Stimulated activated CD8-positive, alpha-beta memory T cell treated with anti-CD3 and anti-CD28 coated beads, Interleukin-4, amount 100 ng/mL, for 4 hours (primary cell): ENCODE results near the gene CCDC87.
"Not testable (repeated sequence)": the region's sequence is repeated elsewhere in the genome, so short reads cannot be mapped to it uniquely, and the experiment has no call there.

Experiments used
- DNase-seq, 2 donors: peaks; one replicate each; pipeline ENCODE4 v3.0.0-alpha.2; 2020; ENCODE audit warnings: low read depth in 2 of 2, low spot score in 1 of 2

The CCDC87 gene

DNA sequence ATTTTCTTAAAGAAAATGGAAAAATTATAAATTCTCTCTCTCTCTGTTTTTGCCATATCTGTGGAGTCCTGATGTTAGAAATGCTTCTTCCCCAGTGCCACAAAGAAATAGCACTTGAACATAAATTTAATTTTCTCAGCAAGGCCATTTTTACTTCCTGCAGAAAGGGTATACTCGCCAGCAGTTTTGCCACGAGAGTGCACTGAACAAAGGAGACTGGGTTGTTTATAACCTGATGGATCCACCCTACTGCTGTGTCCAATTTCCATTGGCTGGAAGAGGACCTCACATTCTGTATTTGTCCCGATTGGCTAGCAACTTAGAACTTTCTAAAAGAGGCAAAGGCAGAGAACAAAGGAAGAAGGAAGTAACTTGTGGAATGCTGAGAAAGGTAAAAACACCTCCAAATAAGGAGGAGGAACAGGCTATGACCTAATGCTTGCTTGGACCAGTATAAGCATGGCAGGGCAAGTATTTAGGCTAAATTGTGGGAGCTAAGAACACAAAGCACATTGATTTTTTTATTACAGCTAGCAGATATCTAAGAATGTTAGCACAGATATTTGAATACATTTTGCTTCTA lies 10.2 kb downstream of the CCDC87 start:
- DNase-seq, result not testable (repeated sequence)

DNA sequence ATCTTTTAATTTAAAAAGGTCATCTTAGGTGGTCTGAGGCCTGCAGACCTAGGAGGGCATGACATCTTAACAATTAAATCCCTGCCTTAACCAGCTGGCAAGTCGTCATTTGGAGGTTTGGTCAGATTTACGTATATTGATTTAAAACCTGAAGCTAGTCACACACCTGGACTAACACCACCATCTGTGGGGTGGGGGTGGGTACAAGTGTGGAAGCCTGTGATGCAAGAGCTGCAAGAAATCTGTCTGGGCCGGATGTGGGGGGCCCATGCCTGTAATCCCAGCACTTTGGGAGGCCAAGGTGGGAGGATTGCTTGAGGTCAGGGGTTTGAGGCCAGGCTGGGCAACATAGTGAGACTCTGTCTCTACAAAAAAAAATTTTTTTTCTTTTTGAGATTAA lies 11.6 kb downstream of the CCDC87 start:
- no peak for DNase-seq

DNA sequence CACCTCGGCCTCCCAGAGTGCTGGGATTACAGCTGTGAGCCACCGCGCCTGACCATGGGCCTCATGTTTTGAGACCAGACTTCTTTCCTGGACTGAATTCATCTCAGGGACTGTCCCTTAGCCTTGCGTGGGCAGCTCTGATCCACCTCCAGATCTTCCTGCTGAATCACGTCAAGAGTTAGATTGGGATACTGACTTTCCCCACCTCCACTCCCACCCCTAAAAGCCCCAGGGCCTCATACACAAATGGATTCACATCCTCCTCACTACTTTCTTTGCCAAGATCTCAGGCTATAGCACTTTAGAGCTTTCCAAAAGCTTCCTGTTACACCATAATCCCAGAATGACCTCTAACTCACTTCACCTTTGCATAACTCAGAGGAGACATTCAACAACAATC lies 12.1 kb downstream of the CCDC87 start:
- DNase-seq, result no peak

DNA sequence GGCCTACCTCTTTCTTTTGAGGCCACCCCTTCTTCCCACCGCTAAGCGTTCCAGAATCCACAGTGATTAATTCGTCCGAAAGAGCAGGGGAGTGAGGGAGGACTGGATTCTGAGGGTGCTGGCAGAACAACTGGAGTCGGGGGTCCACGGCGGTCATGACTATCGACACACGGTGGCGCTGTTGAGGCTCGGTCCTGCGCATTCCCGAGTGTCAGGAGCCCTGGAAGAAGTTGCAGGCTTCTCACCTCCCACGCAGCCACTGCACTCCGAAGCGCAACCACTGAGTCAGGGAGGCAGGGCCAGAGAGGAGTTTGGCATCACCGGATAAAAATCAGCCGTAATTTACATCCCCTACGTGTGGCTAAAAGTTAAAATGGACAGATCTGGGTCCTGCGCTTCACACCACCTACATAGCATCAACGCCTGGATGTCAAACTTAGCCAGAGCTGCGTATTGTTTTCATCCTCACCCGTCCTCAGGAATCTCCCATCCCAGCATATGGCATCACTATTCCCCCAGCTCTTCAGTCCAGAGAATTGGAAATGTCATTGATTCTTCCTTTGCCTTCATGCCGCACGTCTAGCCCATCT lies 13.8 kb downstream of the CCDC87 start:
- peak; percentile 49 to 67 for DNase-seq

DNA sequence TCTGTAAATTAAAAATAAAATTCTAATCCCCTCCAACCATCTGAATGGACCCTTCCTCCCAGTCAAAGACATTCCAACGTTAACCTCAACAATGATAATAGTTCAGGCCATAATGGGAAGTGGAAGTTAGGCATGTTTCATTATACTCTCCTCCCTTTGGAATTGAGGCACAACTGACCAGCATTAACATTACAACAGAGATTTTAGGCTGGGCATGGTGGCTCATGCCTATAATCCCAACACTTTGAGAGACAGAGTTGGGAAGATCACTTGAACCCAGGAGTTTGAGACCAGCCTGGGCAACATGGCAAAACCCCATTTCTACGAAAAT lies 22.0 kb downstream of the CCDC87 start:
- DNase-seq, result no peak

DNA sequence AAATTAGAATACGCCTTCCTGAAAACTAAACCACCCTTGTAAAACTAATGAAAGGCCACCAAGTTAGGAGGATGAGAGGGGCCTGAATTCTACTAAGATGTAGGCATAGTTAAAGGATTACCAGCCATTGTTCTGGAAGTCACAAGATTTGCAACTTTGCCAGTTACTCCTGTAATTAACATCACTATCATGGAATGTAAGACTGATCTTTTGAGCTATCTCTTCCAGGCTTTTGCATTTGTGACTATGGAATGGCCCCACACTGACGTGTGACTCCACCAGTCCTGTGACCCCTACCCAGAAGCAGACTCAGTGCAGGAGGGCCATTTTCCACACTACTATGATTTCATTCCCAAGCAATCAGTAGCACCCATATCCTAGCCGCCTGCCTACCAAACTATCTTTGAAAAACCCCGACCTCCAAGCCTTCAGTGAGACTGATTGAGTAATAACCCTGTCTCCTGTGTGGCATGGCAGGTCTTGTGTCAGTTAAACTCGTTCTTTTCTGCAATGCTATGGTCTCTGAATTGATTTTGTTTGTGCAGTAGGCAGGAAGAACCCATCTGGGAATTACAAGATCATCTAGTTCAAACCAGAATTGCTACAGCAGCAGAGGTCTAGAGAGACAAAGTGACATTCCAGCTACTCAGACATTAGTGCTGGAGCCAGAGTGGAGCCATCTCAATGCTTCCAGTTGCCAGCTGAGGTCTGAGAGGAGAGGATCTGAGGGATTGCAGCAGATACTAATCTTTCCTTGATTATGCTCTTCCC lies 22.6 kb downstream of the CCDC87 start:
- DNase-seq, result no peak

DNA sequence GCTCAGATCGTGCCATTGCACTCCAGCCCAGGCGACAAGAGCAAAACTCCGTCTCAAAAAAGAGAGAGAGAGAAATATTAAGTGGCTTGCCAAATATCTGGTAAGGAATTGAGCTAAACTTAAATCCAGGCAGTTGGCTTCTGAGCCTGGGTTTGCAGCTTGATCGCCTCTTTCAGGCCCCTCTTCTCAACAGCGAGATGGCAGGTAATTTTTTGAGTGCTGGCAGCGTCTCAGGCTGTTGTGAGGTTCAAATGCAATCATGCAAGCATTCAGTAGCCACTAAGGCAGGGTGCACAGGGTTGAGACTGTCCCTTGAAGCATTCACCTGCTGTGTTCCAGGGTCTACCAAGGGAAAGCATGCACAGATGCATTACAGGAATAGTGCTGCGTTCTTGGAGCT lies 23.8 kb downstream of the CCDC87 start:
- no peak for DNase-seq

DNA sequence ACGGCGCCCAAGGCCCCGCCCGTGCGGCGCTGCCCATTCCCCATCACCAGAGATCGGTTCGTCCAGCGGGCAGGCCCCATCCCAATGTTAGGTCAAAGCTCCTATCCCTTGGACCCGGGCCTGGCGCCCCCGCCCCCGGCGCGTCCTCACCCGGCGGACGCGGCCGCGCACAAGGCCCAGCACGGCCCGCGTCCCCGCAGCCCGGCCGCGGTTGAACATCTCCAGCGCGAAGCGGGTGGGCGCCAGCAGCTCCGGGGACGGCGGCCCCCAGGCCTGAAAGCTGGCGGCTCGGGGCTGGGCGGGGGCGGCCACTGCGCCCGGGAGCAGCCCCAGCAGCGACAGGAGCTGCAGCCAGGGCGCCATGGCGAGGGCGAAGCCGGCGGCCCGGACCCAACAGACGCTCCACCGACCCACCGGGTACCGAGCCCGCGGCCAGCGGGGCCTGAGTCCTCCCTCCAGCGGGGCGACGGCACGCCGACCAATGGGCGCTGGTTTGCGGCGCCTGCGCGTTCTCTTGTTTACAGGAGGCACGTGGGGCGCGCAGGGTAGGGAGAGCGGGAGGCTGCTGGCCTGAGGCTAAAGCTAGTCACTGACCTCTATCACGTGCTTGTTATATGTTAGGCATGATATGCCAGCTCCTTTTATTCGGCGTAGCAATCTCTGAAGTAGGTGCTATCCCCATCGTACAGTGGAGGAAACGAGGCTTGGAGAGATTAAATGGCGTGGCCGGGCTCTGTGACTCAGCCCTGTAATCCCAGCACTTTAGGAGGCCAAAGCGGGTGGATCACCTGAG lies 24.5 kb downstream of the CCDC87 start, which contains the start of gene CTSF:
Gene CTSF, minus strand, starts transcription at position 483 of the 793 bp plus-strand sequence. Its CDS starts 120 bp downstream, at position 363.
- peak; percentile 31 to 60 for DNase-seq

DNA sequence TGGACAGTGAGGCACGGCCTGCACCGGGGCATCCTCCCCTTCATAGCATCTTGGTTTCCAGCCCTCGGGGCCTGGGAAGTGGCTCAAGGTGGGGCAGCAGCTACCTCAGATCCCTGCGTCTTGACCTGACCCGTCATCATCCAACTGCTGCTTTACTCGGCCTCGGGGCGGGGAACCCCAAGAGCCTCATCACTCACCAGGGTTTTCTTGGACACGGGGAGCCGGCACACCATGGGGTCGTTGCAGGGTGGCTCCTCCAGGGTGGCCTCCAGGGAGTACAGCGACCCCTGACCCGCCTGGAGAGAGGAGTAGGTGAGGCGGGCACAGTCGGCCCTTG lies 25.1 kb downstream of the CCDC87 start:
- no peak for DNase-seq

DNA sequence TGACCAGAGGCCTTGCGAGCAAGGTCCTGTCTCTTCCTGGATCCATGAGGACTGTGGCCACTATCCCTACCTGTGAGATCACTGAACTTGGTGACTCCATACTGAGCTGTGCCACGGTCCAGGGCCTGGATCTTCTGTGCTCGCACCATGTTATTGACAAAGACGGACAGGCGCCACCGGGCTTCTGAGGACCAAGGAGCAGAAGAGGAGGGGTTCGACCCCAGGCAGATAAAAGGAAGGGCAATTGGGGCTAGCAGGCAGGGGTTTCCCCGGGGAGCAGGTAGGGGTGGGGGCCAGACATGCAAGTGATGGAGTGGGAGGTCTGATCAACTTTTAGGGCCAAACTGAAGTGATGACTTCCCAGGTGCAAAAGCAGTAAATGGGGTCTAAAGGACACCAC lies 26.6 kb downstream of the CCDC87 start:
- DNase-seq, result no peak

DNA sequence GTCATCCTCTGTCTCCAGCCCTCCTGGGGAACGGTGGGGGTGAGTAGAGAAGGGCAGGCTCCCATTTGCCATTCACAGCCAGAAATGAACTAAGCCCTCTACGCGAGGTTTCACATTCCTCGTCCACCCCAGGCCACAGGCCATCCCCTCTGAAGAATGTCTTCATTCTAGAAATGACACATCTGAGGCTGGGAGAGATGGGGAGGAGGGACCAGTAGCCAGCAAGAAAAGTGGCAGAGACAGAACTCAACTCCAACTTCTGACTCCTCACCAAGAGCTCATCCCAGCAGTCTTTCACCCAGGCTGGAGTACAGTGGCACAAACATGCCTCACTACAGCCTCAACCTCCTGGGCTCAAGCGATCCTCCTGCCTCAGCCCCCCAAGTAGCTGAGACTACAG lies 27.9 kb downstream of the CCDC87 start:
- no peak for DNase-seq

DNA sequence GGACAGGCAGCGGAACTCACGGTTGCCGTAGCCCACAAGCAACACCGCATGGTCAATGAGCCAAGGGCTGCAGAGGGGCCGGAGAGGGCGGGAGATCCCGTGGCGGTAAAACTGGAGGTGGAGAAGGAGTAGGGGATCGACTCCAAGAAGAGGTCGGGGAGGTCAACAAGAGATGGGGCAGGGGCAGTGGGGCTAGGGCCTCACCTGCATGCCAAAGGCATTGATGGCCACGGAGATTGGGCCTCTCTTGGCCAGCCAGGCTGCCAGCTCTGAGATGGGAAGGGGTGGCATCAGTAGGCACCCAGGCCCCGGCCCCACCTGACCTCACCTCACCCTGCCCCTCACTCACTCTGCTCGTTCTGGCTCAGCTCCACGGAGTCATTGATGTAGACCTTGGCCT lies 28.3 kb downstream of the CCDC87 start:
- no peak for DNase-seq

DNA sequence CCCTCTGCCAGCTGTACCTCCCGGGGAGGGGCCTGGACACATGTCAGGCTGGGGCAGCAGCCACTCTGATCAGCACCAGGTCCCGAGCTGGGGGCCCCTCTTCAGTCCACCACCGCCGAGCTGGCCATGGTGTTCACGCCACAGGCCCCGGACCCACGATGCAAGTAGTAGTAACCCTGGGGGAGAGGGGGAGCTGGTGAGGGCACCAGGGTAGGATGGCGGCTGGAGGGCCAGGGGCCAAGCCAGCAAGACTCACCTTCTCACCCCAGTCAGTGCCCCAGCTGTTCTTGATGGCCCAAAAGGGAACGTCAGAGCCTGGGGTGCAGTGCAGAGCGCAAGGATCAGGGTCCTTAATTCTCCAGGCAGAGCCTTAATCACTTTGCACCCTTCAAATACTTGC lies 29.0 kb downstream of the CCDC87 start:
- DNase-seq, result no peak

DNA sequence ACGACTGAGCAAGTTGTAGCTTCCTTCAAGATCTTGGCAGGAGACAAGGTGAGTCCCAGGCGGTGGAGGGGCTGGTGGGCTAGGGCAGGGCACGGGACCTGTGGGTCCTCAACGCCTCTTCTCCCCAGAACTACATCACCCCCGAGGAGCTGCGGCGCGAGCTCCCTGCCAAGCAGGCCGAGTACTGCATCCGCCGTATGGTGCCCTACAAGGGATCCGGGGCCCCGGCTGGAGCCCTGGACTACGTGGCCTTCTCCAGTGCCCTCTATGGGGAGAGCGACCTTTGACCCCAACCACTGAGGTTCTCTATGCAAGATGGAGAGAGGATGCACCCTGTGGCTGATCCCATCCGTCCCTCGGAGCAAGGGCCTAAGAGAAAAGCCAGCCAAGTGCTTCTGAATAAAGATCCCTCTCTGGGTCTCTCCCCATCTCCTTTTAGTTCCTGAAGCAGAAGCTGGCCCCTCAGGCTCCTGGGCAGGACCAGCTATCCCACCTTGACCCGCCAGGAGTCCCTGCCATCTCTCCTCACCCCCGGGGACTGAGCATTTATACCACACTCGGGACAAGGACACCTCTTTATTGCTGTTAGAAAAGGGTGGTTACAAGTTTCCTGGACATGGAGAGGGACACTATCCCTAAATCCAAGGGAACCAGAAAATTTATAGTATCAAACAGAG lies 29.8 kb downstream of the CCDC87 start:
- no peak for DNase-seq

DNA sequence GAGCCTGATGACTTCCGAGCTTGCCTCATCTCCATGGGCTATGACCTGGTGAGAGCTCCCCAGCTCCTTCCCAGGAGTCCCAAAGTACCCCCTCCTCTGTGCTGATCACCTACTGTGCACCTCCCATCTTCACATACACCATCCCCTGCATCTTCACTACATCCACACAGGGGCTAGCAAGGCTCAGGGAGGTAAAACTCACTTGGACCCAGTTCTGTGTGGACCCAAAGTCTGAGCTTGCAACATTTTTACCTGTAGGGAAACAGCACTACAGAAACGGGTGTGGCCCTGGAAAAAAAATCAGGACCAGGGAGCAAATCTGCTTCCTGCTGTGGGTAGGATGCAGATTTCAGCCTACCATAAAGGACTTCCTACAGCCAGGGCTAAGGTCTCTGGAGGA lies 30.6 kb downstream of the CCDC87 start:
- DNase-seq, result no peak

DNA sequence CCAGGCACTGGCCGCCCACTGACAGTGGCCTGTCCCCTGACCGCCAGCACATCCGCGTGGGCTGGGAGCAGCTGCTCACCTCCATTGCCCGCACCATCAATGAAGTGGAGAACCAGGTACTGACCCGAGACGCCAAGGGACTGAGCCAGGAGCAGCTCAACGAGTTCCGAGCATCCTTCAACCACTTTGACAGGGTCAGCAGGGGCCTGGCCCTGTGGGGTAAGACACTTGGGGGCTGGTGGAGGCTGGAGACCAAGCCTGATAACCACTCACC lies 31.0 kb downstream of the CCDC87 start:
- DNase-seq, result no peak

DNA sequence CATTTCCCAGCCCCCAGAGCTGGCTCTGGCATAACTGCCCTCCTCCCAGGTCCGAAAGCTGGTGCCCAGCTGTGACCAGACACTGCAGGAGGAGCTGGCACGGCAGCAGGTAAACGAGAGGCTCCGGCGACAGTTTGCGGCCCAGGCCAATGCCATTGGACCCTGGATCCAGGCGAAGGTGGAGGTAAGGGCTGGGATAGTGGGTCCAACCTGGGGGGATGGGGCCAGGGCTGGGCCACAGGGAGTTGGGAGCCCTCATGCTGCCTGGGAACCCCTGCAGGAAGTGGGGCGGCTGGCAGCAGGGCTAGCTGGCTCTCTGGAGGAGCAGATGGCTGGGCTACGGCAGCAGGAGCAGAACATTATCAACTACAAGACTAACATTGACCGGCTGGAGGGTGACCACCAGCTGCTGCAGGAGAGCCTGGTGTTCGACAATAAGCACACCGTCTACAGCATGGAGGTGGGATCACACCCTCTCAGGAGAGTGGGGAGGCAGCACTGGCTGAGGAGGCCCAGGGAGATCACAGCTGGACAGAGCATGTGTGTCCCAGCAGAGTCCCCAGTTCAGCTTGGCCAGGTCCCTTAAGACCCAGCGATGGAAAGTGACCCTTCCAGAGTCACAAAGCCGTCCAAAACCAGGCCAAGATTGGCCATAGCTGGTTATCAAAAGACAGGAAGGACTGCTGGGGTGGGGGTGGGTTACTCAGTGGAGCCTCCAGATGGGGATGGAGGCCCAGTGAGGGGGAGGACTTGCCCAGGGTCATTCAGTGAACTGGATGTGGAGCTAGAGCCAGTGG lies 31.5 kb downstream of the CCDC87 start:
- DNase-seq, result no peak

DNA sequence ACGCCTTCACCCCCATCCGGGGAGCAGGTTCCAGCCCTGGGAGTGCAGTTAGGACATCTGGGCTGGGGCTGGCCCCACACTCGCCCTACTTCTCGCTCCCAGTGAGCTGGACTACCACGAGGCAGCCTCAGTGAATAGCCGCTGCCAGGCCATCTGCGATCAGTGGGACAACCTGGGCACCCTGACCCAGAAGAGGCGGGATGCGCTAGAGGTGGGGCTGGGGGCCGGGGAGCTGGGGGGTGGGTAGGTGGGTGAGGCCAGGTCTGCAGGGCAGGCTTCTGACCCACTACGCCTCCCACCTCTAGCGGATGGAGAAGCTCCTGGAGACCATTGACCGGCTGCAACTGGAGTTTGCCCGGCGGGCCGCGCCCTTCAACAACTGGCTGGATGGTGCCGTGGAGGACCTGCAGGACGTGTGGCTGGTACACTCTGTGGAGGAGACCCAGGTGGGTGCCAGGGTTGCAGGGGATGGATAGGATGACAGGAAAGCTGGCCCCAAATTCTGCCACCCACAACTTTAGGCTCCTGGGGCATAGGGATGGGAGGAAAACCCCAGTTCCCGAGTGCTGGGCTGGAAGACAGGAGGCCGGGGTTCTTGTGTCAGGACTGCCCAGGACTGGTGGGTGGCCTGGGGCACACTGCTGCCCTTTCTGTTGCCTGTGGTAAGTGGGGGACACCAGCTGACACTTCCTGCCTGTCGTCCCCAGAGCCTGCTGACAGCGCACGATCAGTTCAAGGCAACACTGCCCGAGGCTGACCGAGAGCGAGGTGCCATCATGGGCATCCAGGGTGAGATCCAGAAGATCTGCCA lies 32.8 kb downstream of the CCDC87 start:
- no peak for DNase-seq

DNA sequence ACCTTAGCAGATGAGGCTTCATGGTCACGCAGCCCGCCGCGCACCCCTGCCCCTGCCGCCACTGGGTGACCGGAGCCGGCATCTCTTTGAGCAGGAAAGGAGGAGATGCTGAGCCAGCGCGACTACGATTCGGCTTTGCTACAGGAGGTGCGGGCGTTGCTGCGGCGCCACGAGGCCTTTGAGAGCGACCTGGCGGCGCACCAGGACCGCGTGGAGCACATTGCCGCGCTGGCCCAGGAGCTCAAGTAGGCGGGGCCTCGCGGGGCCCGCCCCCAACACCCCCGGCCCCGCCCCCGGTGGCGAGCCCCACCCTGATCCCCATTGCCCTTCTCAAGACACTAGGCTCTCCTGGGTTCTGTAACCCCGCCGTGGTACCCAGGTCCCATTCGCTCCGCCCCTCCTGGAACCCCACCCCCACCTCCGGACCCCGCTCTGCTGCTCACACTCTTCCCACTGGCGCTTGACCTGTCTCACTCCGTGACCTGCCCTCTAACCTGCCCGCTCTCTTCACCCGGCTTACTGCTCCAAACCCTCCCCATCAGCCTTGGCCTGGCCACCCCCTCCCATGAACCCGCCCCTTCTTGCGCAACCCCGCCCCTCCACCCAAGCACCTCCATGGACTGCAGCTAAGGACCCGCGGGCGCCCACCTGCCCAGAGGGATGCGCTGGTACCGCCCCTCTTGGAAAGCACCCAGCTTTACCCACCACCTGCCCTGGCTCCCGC lies 33.6 kb downstream of the CCDC87 start:
- DNase-seq, result no peak
